Duodenal mucosa (tissue), 2 donors: Measurements from ENCODE around the gene MRPL12.

ENCODE experiments used
- H3K27ac ChIP-seq: one replicate; pipeline ENCODE4 v1.7.0; 2013; ENCODE audit warnings: low read depth, low read length
- H3K27me3 ChIP-seq, 2 donors: one replicate each; pipeline ENCODE4 v1.7.0; 2013; ENCODE audit warnings: low read length in 2 of 2, control low read depth in 1 of 2; ENCODE audit not compliant: insufficient read depth in 2 of 2, control insufficient read depth in 1 of 2
- H3K36me3 ChIP-seq, 2 donors: one replicate each; pipeline ENCODE4 v1.7.0; 2013; ENCODE audit warnings: low read length in 2 of 2, control low read depth in 1 of 2; ENCODE audit not compliant: insufficient read depth in 2 of 2, control insufficient read depth in 1 of 2
- H3K4me1 ChIP-seq, 2 donors: one replicate each; pipeline ENCODE4 v1.7.0; 2013; ENCODE audit warnings: low read length in 2 of 2, control low read depth in 1 of 2; ENCODE audit not compliant: insufficient read depth in 2 of 2, control insufficient read depth in 1 of 2
- H3K4me3 ChIP-seq, 2 donors: one replicate each; pipeline ENCODE4 v1.7.0; 2013; ENCODE audit warnings: low read length in 2 of 2, low read depth in 1 of 2
- H3K9ac ChIP-seq, 2 donors: one replicate each; pipeline ENCODE4 v1.7.0; 2013; ENCODE audit warnings: low read length in 2 of 2, low read depth in 1 of 2
- H3K9me3 ChIP-seq, 2 donors: one replicate each; pipeline ENCODE4 v1.7.0; 2013; ENCODE audit warnings: low read length in 2 of 2, control low read depth in 1 of 2; ENCODE audit not compliant: control insufficient read depth in 1 of 2

The MRPL12 gene

GRCh38 chr17:81700353-81701287 lies 2.5 kb upstream of the MRPL12 start:
- no peak overlapping the region for H3K27ac ChIP-seq
- H3K27me3 ChIP-seq = no peaks in the 10 kb centered on the region
- H3K4me1 ChIP-seq = peaks cover 26 to 34% of the 10 kb centered on the region in 2 donors
- no peaks in the 10 kb centered on the region for H3K9me3 ChIP-seq
- H3K9ac ChIP-seq = peak overlapping the region in 1 of 2 donors; percentile 18
- peak overlapping the region; percentile 92 to 97 for H3K4me3 ChIP-seq
- H3K36me3 ChIP-seq = peaks cover 25 to 62% of the 10 kb centered on the region in 2 donors

- Histone ChIP-seq H3K36me3 (peaks cover 24 to 61% of the 10 kb centered on the region in 2 donors), H3K27ac (no peak overlapping the region), H3K4me1 (peaks cover 26 to 34% of the 10 kb centered on the region in 2 donors), H3K4me3 (peak overlapping the region; percentile 92 to 97), H3K9ac (peak overlapping the region; percentile 96 to 99), H3K9me3 (no peaks in the 10 kb centered on the region), H3K27me3 (no peaks in the 10 kb centered on the region)
Measured at GRCh38 chr17:81701288-81702071, 1.7 kb upstream of the MRPL12 start.

- H3K27me3 ChIP-seq = no peaks in the 10 kb centered on the region
- peaks cover 26 to 34% of the 10 kb centered on the region in 2 donors for H3K4me1 ChIP-seq
- no peaks in the 10 kb centered on the region for H3K9me3 ChIP-seq
- H3K9ac ChIP-seq = peak overlapping the region; percentile 96 to 99
- peaks cover 14 to 59% of the 10 kb centered on the region in 2 donors for H3K36me3 ChIP-seq
- peak overlapping the region; percentile 92 to 97 for H3K4me3 ChIP-seq
- peak overlapping the region; percentile 89 for H3K27ac ChIP-seq
Measured at GRCh38 chr17:81703747-81704654, 834 bp downstream of the MRPL12 start.

- Histone ChIP-seq H3K4me3 (no peak overlapping the region), H3K9ac (no peak overlapping the region), H3K27me3 (no peaks in the 10 kb centered on the region), H3K9me3 (no peaks in the 10 kb centered on the region), H3K27ac (no peak overlapping the region), H3K4me1 (peaks cover 33 to 42% of the 10 kb centered on the region in 2 donors), H3K36me3 (peaks cover 8 to 52% of the 10 kb centered on the region in 2 donors)
Measured at GRCh38 chr17:81705518-81706231, 2.5 kb downstream of the MRPL12 start.

GRCh38 chr17:81706232-81706611 lies 3.1 kb downstream of the MRPL12 start:
- H3K4me1 ChIP-seq = peaks cover 33 to 42% of the 10 kb centered on the region in 2 donors
- peaks cover 8 to 46% of the 10 kb centered on the region in 2 donors for H3K36me3 ChIP-seq
- no peaks in the 10 kb centered on the region for H3K27me3 ChIP-seq
- no peak overlapping the region for H3K27ac ChIP-seq
- no peaks in the 10 kb centered on the region for H3K9me3 ChIP-seq
- H3K4me3 ChIP-seq = no peak overlapping the region
- H3K9ac ChIP-seq = no peak overlapping the region

- H3K36me3 ChIP-seq = peaks cover 8 to 39% of the 10 kb centered on the region in 2 donors
- peaks cover 28 to 36% of the 10 kb centered on the region in 2 donors for H3K4me1 ChIP-seq
- no peak overlapping the region for H3K9ac ChIP-seq
- no peaks in the 10 kb centered on the region for H3K9me3 ChIP-seq
- no peaks in the 10 kb centered on the region for H3K27me3 ChIP-seq
- no peak overlapping the region for H3K27ac ChIP-seq
- H3K4me3 ChIP-seq = no peak overlapping the region
Measured at GRCh38 chr17:81706757-81707624, 3.8 kb downstream of the MRPL12 start.

- Histone ChIP-seq H3K9ac (no peak overlapping the region), H3K36me3 (peaks cover 8 to 38% of the 10 kb centered on the region in 2 donors), H3K4me3 (no peak overlapping the region)
Measured at GRCh38 chr17:81707725-81708646, 4.8 kb downstream of the MRPL12 start.

GRCh38 chr17:81708739-81709185 lies 5.6 kb downstream of the MRPL12 start:
- peaks cover 8 to 38% of the 10 kb centered on the region in 2 donors for H3K36me3 ChIP-seq
- H3K9me3 ChIP-seq = no peaks in the 10 kb centered on the region
- no peak overlapping the region for H3K9ac ChIP-seq
- peaks cover 36 to 39% of the 10 kb centered on the region in 2 donors for H3K4me1 ChIP-seq
- H3K4me3 ChIP-seq = no peak overlapping the region
- no peak overlapping the region for H3K27ac ChIP-seq
- H3K27me3 ChIP-seq = no peaks in the 10 kb centered on the region

More at GRCh38 chr17:81707725-81708646, 4.8 kb downstream of the MRPL12 start:
- peaks cover 30 to 32% of the 10 kb centered on the region in 2 donors for H3K4me1 ChIP-seq
- H3K27ac ChIP-seq = no peak overlapping the region
- no peaks in the 10 kb centered on the region for H3K27me3 ChIP-seq
- no peaks in the 10 kb centered on the region for H3K9me3 ChIP-seq
